K562 (cell line): ENCODE data around the gene PI4KA. TPM values are rescaled to one million over a fixed set of nuclear protein-coding genes. Genes with fewer than 3 reads are reported as not detected.

Source experiments
- KHSRP ChIP-seq: fragments of 450-650 bp; IDR thresholded peaks from 2 replicates; pipeline ENCODE4 v1.6.1; 2017
- SAFB2 ChIP-seq: fragments of 200-400 bp; formaldehyde crosslinking; IDR thresholded peaks from 2 replicates; pipeline ENCODE4 v1.6.1; 2018; ENCODE audit warnings: borderline replicate concordance, low read length, low read depth, moderate library complexity; ENCODE audit not compliant: severe bottlenecking
- polyA plus RNA-seq, 8 experiments: library from polyadenylated mRNA; depleted of rRNA in 4 of 8; stranded (reverse) in 5 of 8; unstranded in 3 of 8; fragments of >200 nt; fragmentation: Nextera tagmentation in 2 of 8; fragmentation: Illumina TruSeq in 1 of 8; extraction: Ambion mirVana in 2 of 8; extraction: Trizol in 1 of 8; gene quantifications; 2 replicates each; pipeline versions ENCODE4 v1.2.1 to v1.2.3, GENCODE V29; 2011 to 2014; ENCODE audit warnings: inconsistent platforms in 1 of 8, missing spikeins in 1 of 8
- total RNA-seq, 7 experiments: library from RNA; depleted of rRNA in 6 of 7; stranded (reverse); fragments of >200 nt in 6 of 7; fragmentation: Illumina TruSeq in 2 of 7; extraction: Trizol in 2 of 7; gene quantifications; 2 replicates each; pipeline versions ENCODE4 v1.2.1 to v1.2.3, GENCODE V29; 2011 to 2021; ENCODE audit warnings: low replicate concordance in 1 of 7
- TF ChIP-seq, protein P1 (sequence below): sonication (generic); formaldehyde crosslinking; IDR thresholded peaks from 2 replicates; pipeline ENCODE4 v1.8.0; 2023; ENCODE audit warnings: missing genetic modification reagents, mild to moderate bottlenecking, borderline replicate concordance
- TF ChIP-seq, protein P2 (sequence below): fragments of 250-450 bp; sonication (Bioruptor Pico); IDR thresholded peaks from 2 replicates; pipeline ENCODE4 v1.8.0; 2022; ENCODE audit warnings: inconsistent platforms, mild to moderate bottlenecking, moderate library complexity, borderline replicate concordance
- TF ChIP-seq, protein P3 (sequence below): fragments of 200-600 bp; sonication (generic); IDR thresholded peaks from one replicate; pipeline ENCODE4 v1.6.1; 2012; ENCODE audit warnings: mild to moderate bottlenecking, low read depth, low read length, inconsistent platforms
- TF ChIP-seq, protein P4 (sequence below): IDR thresholded peaks from 2 replicates; pipeline ENCODE4 v1.6.1; 2011; ENCODE audit warnings: borderline replicate concordance, low read depth, mild to moderate bottlenecking, moderate library complexity, low read length; ENCODE audit not compliant: insufficient read depth, poor library complexity, severe bottlenecking

The PI4KA gene
- total and polyA plus RNA-seq, 9 of the 15 experiments (the other 6 are each of a cell fraction or from before 2014, with no cell fraction given): 7.3 to 187 (median 84.7) TPM

DNA sequence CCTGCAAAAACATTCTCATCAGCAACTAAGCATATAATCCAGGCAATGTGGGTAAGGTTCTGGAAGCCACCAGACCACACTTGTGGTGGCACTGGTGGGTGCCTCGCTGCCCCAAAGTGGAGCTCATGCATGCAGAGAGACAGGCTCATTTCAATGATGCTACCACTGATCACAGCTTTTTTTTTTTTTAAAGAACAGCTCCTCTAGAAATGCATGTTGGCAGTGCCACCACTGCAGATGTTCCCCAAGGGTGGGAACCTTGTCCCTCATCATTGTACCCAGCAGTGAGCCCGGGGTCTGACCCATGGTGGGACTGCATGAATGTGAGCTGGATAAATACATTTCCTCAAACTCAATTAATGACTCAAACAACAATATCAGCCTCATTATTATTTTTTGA, 115.8 kb downstream of the PI4KA start (continued):
- TF ChIP-seq, protein P1, sequence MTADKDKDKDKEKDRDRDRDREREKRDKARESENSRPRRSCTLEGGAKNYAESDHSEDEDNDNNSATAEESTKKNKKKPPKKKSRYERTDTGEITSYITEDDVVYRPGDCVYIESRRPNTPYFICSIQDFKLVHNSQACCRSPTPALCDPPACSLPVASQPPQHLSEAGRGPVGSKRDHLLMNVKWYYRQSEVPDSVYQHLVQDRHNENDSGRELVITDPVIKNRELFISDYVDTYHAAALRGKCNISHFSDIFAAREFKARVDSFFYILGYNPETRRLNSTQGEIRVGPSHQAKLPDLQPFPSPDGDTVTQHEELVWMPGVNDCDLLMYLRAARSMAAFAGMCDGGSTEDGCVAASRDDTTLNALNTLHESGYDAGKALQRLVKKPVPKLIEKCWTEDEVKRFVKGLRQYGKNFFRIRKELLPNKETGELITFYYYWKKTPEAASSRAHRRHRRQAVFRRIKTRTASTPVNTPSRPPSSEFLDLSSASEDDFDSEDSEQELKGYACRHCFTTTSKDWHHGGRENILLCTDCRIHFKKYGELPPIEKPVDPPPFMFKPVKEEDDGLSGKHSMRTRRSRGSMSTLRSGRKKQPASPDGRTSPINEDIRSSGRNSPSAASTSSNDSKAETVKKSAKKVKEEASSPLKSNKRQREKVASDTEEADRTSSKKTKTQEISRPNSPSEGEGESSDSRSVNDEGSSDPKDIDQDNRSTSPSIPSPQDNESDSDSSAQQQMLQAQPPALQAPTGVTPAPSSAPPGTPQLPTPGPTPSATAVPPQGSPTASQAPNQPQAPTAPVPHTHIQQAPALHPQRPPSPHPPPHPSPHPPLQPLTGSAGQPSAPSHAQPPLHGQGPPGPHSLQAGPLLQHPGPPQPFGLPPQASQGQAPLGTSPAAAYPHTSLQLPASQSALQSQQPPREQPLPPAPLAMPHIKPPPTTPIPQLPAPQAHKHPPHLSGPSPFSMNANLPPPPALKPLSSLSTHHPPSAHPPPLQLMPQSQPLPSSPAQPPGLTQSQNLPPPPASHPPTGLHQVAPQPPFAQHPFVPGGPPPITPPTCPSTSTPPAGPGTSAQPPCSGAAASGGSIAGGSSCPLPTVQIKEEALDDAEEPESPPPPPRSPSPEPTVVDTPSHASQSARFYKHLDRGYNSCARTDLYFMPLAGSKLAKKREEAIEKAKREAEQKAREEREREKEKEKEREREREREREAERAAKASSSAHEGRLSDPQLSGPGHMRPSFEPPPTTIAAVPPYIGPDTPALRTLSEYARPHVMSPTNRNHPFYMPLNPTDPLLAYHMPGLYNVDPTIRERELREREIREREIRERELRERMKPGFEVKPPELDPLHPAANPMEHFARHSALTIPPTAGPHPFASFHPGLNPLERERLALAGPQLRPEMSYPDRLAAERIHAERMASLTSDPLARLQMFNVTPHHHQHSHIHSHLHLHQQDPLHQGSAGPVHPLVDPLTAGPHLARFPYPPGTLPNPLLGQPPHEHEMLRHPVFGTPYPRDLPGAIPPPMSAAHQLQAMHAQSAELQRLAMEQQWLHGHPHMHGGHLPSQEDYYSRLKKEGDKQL (CRISPR knock-in tag): no peak
- TF ChIP-seq, protein P2, sequence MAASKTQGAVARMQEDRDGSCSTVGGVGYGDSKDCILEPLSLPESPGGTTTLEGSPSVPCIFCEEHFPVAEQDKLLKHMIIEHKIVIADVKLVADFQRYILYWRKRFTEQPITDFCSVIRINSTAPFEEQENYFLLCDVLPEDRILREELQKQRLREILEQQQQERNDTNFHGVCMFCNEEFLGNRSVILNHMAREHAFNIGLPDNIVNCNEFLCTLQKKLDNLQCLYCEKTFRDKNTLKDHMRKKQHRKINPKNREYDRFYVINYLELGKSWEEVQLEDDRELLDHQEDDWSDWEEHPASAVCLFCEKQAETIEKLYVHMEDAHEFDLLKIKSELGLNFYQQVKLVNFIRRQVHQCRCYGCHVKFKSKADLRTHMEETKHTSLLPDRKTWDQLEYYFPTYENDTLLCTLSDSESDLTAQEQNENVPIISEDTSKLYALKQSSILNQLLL (CRISPR knock-in tag): peak; percentile 78
- no peak for TF ChIP-seq SAFB2
- TF ChIP-seq, protein P3, sequence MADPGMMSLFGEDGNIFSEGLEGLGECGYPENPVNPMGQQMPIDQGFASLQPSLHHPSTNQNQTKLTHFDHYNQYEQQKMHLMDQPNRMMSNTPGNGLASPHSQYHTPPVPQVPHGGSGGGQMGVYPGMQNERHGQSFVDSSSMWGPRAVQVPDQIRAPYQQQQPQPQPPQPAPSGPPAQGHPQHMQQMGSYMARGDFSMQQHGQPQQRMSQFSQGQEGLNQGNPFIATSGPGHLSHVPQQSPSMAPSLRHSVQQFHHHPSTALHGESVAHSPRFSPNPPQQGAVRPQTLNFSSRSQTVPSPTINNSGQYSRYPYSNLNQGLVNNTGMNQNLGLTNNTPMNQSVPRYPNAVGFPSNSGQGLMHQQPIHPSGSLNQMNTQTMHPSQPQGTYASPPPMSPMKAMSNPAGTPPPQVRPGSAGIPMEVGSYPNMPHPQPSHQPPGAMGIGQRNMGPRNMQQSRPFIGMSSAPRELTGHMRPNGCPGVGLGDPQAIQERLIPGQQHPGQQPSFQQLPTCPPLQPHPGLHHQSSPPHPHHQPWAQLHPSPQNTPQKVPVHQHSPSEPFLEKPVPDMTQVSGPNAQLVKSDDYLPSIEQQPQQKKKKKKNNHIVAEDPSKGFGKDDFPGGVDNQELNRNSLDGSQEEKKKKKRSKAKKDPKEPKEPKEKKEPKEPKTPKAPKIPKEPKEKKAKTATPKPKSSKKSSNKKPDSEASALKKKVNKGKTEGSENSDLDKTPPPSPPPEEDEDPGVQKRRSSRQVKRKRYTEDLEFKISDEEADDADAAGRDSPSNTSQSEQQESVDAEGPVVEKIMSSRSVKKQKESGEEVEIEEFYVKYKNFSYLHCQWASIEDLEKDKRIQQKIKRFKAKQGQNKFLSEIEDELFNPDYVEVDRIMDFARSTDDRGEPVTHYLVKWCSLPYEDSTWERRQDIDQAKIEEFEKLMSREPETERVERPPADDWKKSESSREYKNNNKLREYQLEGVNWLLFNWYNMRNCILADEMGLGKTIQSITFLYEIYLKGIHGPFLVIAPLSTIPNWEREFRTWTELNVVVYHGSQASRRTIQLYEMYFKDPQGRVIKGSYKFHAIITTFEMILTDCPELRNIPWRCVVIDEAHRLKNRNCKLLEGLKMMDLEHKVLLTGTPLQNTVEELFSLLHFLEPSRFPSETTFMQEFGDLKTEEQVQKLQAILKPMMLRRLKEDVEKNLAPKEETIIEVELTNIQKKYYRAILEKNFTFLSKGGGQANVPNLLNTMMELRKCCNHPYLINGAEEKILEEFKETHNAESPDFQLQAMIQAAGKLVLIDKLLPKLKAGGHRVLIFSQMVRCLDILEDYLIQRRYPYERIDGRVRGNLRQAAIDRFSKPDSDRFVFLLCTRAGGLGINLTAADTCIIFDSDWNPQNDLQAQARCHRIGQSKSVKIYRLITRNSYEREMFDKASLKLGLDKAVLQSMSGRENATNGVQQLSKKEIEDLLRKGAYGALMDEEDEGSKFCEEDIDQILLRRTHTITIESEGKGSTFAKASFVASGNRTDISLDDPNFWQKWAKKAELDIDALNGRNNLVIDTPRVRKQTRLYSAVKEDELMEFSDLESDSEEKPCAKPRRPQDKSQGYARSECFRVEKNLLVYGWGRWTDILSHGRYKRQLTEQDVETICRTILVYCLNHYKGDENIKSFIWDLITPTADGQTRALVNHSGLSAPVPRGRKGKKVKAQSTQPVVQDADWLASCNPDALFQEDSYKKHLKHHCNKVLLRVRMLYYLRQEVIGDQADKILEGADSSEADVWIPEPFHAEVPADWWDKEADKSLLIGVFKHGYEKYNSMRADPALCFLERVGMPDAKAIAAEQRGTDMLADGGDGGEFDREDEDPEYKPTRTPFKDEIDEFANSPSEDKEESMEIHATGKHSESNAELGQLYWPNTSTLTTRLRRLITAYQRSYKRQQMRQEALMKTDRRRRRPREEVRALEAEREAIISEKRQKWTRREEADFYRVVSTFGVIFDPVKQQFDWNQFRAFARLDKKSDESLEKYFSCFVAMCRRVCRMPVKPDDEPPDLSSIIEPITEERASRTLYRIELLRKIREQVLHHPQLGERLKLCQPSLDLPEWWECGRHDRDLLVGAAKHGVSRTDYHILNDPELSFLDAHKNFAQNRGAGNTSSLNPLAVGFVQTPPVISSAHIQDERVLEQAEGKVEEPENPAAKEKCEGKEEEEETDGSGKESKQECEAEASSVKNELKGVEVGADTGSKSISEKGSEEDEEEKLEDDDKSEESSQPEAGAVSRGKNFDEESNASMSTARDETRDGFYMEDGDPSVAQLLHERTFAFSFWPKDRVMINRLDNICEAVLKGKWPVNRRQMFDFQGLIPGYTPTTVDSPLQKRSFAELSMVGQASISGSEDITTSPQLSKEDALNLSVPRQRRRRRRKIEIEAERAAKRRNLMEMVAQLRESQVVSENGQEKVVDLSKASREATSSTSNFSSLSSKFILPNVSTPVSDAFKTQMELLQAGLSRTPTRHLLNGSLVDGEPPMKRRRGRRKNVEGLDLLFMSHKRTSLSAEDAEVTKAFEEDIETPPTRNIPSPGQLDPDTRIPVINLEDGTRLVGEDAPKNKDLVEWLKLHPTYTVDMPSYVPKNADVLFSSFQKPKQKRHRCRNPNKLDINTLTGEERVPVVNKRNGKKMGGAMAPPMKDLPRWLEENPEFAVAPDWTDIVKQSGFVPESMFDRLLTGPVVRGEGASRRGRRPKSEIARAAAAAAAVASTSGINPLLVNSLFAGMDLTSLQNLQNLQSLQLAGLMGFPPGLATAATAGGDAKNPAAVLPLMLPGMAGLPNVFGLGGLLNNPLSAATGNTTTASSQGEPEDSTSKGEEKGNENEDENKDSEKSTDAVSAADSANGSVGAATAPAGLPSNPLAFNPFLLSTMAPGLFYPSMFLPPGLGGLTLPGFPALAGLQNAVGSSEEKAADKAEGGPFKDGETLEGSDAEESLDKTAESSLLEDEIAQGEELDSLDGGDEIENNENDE: no peak
- TF ChIP-seq, protein P4, sequence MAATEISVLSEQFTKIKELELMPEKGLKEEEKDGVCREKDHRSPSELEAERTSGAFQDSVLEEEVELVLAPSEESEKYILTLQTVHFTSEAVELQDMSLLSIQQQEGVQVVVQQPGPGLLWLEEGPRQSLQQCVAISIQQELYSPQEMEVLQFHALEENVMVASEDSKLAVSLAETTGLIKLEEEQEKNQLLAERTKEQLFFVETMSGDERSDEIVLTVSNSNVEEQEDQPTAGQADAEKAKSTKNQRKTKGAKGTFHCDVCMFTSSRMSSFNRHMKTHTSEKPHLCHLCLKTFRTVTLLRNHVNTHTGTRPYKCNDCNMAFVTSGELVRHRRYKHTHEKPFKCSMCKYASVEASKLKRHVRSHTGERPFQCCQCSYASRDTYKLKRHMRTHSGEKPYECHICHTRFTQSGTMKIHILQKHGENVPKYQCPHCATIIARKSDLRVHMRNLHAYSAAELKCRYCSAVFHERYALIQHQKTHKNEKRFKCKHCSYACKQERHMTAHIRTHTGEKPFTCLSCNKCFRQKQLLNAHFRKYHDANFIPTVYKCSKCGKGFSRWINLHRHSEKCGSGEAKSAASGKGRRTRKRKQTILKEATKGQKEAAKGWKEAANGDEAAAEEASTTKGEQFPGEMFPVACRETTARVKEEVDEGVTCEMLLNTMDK: no peak
- no peak for TF ChIP-seq KHSRP
